H1 (cell line): ENCODE results near the gene RFXAP. TPM values are rescaled to one million over a fixed set of nuclear protein-coding genes. Genes with fewer than 3 reads are reported as not detected.

Experiments used
- CBX5 ChIP-seq: fragments of 300-800, 300-1000 bp; sonication (generic); IDR thresholded peaks from 2 replicates; pipeline ENCODE4 v1.7.1; 2016; ENCODE audit warnings: antibody characterized with exemption, low read length, low read depth
- KDM4A ChIP-seq: IDR thresholded peaks from one replicate; pipeline ENCODE4 v1.7.1; 2012; ENCODE audit warnings: low read depth, mild to moderate bottlenecking, moderate library complexity, low read length, inconsistent platforms; ENCODE audit not compliant: severe bottlenecking
- SP2 ChIP-seq: IDR thresholded peaks from 2 replicates; pipeline ENCODE4 v1.6.1; 2012; ENCODE audit warnings: mild to moderate bottlenecking, low read length, inconsistent platforms
- TEAD4 ChIP-seq: IDR thresholded peaks from 2 replicates; pipeline ENCODE4 v1.6.1; 2012; ENCODE audit warnings: low read depth, low read length, inconsistent platforms, mixed read lengths
- polyA plus RNA-seq, 7 experiments: library from polyadenylated mRNA; depleted of rRNA in 3 of 7; stranded (reverse) in 5 of 7; unstranded in 2 of 7; fragments of >200 nt in 5 of 7; fragments of 200-250 nt in 2 of 7; gene quantifications; 1 replicate in 5 of 7; 2 replicates in 1 of 7; 4 replicates in 1 of 7; pipeline versions ENCODE4 v1.2.1 to v1.2.3, GENCODE V29; 2011 to 2013; ENCODE audit warnings: missing spikeins in 2 of 7, mixed read lengths in 2 of 7
- total RNA-seq: library from RNA; stranded (reverse); fragmentation: NEBNext Ultra II Directional; extraction: Animal tissue kit (Norgen Biotek cat#: 25700); gene quantifications from 2 replicates; pipeline ENCODE4 v1.2.1, GENCODE V29; 2021
- TF ChIP-seq, protein P1 (sequence below): IDR thresholded peaks from 2 replicates; pipeline ENCODE4 v1.6.1; 2012; ENCODE audit warnings: inconsistent platforms

The RFXAP gene
- total and polyA plus RNA-seq, 2 of the 8 experiments (the other 6 are each of a cell fraction or from before 2014, with no cell fraction given), result 5.2 to 11.5 TPM

DNA sequence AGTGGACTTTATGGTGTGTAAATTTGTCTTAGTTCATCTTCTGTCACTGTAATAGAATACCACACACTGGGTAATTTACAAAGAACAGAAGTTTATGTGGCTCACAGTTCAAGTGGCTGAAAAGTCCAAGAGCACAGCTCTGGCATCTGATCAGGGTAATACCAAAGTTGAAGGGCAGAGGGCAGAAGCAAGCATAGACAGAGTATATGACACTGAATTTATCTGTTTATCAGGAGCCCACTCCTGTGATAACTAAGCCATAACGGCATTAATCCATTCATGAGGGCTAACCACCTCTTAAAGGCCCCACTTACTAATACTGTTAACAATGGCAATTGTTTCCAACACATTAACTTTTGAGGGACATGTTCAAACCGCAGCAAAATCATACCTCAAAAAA lies 4.0 kb upstream of the RFXAP start (continued):
- TF ChIP-seq SP2 (no peak), TEAD4 (no peak), CBX5 (no peak), KDM4A (no peak)
- TF ChIP-seq, protein P1, sequence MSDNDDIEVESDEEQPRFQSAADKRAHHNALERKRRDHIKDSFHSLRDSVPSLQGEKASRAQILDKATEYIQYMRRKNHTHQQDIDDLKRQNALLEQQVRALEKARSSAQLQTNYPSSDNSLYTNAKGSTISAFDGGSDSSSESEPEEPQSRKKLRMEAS, result no peak
